GM15510 (cell line): ENCODE results near the gene DCAF6.

Experiments used
- POLR2A ChIP-seq: IDR thresholded peaks from 3 replicates; pipeline ENCODE4 v1.6.1; 2011; ENCODE audit warnings: borderline replicate concordance; ENCODE audit not compliant: insufficient read length; ENCODE audit errors: extremely low read depth

The DCAF6 gene

DNA sequence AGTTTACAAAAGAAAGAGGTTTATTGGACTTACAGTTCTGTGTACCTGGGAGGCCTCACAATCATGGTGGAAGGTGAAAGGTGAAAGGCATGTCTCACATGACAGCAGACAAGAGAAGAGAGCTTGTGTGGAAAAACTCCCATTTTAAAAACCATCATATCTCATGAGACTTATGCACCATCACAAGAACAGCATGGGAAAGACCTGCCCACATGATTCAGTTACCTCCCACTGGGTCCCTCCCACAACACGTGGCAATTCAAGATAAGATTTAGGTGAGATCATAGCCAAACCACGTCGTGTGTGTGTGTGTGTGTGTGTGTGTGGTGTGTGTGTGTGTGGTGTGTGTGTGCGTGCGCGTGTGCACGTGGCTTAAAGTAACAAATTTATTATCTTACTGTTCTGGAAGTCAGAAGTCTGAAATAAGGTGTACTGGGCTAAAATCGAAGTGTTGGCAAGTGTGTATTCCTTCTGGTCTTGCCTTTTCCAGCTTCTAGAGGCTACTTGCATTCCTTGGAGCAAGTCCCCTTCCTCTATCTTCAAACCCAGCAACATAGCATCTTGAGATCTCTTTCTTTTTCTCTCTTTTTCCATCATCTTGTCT lies 48.5 kb downstream of the DCAF6 start:
- TF ChIP-seq POLR2A: no peak

GRCh38 chr1:167987174-167987573 lies 50.7 kb downstream of the DCAF6 start:
- TF ChIP-seq POLR2A: no peak

DNA sequence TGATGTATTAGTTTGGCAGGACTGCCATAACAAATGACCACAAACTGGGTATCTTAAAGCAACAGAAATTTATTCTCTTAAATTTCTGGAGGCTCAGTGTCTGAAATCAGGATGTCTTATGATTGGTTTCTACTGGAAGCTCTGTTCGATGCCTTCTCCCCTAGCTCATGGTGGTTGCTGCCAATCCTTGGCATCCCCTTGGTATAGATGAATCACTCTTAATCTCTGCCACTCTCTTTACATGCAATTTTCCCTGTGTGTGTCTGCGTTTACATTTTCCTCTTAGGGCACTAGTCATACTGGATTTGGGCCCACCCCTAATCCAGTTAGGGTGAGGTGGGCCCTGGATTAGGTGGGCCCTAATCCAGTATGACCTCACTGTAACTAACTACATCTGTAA lies 55.1 kb downstream of the DCAF6 start:
- no peak for TF ChIP-seq POLR2A

DNA sequence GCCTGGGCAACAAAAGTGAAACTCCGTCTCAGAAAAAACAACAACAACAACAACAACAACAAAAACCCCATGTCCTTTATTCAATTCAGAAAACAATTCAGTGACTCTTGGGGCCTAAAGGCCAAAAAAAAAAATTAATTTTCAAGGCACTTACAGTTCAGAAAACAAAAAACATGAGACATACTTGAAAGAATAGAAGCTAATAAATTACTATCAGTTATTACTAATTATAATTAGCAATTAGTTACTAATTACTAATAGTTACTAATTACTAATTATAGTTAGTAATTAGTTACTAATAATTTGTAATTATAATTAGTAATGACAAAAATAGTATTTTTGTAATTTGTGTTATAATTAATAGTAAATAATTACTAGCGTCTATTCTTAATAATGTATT lies 57.2 kb downstream of the DCAF6 start:
- no peak for TF ChIP-seq POLR2A

- no peak for TF ChIP-seq POLR2A
These were observed 58.1 kb downstream of the DCAF6 start for GRCh38 chr1:167994560-167994959.

DNA sequence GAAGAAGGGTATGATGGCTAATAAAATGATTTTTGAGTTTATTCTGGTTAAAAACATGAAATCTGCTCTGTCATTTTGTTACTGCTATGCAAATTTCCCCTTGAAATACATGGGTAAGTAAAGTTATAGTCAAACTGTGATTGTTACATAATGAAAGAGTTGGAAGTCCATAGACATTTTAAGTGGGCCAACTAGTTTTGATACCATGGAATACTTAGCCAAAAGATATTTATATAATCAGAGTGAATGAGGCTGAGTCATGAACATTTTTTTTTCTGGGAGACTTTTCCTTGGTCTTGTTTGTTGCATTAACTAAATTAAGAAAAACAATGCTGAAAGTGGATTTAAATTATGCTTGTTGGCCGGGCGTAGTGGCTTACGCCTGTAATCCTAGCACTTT lies 58.6 kb downstream of the DCAF6 start:
- TF ChIP-seq POLR2A: no peak

DNA sequence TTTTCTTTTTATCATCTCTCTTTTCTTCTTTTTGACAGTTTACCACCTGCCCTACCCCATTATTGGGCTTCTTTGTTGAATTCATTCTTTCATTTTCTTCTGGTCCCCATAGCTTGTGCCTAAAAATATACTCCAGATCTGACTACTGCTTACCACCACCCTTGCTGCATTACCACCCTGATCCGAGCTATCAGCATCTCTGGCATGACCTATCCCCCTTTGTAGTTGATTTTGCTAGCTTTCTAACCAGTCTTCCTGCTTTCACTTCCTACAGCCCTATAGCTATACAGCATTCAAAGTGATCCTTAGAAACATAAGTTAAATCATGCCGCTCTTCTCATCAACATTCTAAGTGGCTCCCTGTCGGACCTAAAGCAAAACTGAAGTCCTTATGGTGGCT lies 59.8 kb downstream of the DCAF6 start:
- no peak for TF ChIP-seq POLR2A

DNA sequence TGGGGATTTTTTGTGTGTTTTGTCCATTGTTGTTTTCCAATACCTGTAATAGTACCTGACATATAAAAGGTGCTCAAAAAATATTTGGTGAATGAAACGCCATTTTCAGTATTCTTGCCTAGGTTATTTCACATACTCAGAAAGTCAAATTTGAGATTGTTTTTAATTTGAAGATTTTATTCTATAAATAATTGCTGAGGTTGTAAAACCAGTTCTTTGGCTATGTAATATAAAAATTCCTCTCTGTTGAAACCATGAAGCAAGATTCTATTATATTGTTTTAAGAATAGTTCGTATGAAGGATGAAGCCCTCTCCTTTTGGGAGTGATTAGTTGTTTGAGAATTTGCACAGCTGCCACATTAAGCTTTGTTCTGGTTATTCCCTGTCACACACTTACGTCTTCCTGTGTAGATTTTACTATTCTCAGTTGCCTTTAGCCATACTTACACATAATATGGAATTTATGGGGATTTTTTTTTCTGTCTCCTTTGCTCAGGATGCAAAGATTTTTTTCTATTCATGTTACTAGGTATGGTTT lies 60.6 kb downstream of the DCAF6 start:
- TF ChIP-seq POLR2A: no peak

- no peak for TF ChIP-seq POLR2A
These were observed 63.4 kb downstream of the DCAF6 start for GRCh38 chr1:167999877-168000276.

DNA sequence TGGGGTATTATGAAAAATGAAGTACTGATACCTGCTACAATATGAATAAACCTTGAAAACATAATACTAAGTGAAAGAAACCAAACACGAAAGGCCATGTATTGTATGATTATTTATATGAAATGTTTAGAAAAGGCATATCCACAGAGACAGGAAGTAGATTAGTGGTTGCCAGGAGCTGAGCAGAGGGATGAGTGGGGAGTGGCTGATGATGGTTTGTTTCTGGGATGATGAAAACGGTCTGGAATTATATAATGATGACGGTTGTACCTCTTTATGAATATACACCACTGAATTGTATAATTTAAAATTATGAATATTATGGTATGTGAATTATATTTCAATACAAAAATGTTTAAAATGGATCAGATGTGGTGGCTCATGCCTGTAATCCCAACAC lies 64.2 kb downstream of the DCAF6 start:
- no peak for TF ChIP-seq POLR2A

GRCh38 chr1:168001213-168001612 lies 64.7 kb downstream of the DCAF6 start:
- TF ChIP-seq POLR2A: no peak

- TF ChIP-seq POLR2A: no peak
These were observed 68.0 kb downstream of the DCAF6 start for GRCh38 chr1:168004531-168004930.

GRCh38 chr1:168005529-168005928 lies 69.0 kb downstream of the DCAF6 start:
- TF ChIP-seq POLR2A: no peak

DNA sequence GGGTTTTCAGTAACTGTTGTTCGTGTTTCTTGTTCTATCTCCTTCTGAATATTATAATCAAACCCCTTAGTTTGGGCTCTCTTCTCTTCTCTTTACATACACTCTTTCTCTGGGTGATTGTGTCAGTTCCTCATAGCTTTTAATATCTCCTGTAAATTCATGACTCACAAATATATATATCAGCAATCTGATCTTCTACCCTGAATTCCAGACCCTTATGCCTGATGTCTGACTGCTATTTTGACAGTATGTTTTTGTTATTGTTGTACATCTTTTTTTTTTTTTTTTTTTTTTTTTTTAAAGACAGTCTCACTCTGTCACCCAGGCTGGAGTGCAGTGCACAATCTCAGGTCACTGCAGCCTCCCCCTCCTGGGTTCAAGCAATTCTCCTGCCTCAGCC lies 71.2 kb downstream of the DCAF6 start:
- no peak for TF ChIP-seq POLR2A

GRCh38 chr1:168008595-168008994 lies 72.1 kb downstream of the DCAF6 start:
- no peak for TF ChIP-seq POLR2A

DNA sequence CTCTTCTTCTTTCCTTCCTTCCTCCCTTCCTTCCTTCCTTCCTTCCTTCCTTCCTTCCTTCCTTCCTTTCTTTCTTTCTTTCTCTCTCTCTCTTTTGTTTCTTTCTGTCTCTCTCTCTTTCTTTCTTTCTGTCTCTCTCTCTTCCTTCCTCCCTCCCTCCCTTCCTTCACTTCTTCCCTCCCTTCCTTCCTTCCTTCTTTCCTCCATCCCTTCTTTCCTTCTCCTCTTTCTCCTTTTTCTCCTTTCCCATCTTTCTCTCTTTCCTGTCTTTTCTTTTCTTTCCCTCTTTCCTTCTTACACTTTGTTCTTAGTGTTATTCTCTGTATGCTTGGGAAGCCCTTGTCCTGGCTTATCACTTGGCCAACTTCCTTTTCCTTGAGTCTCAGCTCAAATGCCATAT lies 72.8 kb downstream of the DCAF6 start:
- no peak for TF ChIP-seq POLR2A

DNA sequence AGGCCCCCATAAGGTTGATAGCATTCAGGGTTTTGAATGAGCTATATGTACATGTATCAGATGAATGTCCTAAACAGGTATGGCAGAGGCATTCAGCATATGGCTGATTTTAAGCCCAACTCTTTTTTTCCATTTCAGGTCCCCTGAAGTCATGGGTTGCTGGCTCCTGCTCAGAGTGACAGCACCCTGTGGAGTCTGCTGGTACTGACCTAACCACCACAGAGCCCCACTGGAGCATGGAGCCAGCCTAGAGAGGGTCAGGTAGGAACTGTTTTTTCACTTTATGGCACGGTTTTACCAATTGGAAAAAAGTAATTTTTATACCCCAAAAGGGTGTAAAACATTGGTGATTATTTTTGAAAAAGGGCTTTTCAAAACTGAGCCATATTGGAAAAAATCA lies 82.9 kb downstream of the DCAF6 start:
- no peak for TF ChIP-seq POLR2A
